WTC11 (cell line): ENCODE measurements around the gene CD209. TPM values are rescaled to one million over a fixed set of nuclear protein-coding genes. Genes with fewer than 3 reads are reported as not detected.

Experiments used
- ATAC-seq: fragments of 200-7000 bp; cut with Tn5 transposase; 2 replicates; pipeline ENCODE4 v1.10.0; 2021; ENCODE audit warnings: mild to moderate bottlenecking, moderate library complexity
- CTCF ChIA-PET: fragments of 300-600 bp; sonication (Branson Sonifier 250); formaldehyde crosslinking; loops from one replicate; lab custom pipeline; 2021; ENCODE audit warnings: antibody characterized with exemption; lab: Charles Lee
- POLR2A ChIA-PET: fragments of 350-600 bp; sonication (Branson Sonifier 250); formaldehyde crosslinking; loops from one replicate; lab custom pipeline; 2021; ENCODE audit warnings: antibody characterized with exemption; lab: Charles Lee
- DNase-seq: peaks from one replicate; pipeline ENCODE4 v3.0.0; 2021; ENCODE audit warnings: low spot score
- H3K27ac Mint-ChIP-seq: 2 replicates; pipeline ENCODE4 v1.8.0; 2021; ENCODE audit warnings: mixed read lengths
- H3K27me3 Mint-ChIP-seq: 2 replicates; pipeline ENCODE4 v1.8.0; 2021; ENCODE audit warnings: low read depth, mild to moderate bottlenecking, moderate library complexity, mixed read lengths
- H3K36me3 Mint-ChIP-seq: 2 replicates; pipeline ENCODE4 v1.8.0; 2021; ENCODE audit warnings: mixed read lengths
- H3K4me1 Mint-ChIP-seq: 2 replicates; pipeline ENCODE4 v1.8.0; 2022; ENCODE audit warnings: mixed read lengths
- H3K4me3 Mint-ChIP-seq: 2 replicates; pipeline ENCODE4 v1.8.0; 2021; ENCODE audit warnings: mild to moderate bottlenecking, moderate library complexity, mixed read lengths
- H3K9me3 Mint-ChIP-seq: 2 replicates; pipeline ENCODE4 v1.8.0; 2021; ENCODE audit warnings: mixed read lengths
- CBFB ChIP-seq: sonication (generic); formaldehyde crosslinking; IDR thresholded peaks from 2 replicates; pipeline ENCODE4 v1.8.1; 2022; ENCODE audit warnings: mild to moderate bottlenecking, low read depth, missing genetic modification reagents
- EMX1 ChIP-seq: fragments of 250-450 bp; sonication (Bioruptor Pico); IDR thresholded peaks from 2 replicates; pipeline ENCODE4 v1.8.0; 2021; ENCODE audit warnings: mild to moderate bottlenecking
- FOXJ3 ChIP-seq: sonication (generic); formaldehyde crosslinking; IDR thresholded peaks from 2 replicates; pipeline ENCODE4 v1.9.0; 2021; ENCODE audit warnings: missing genetic modification reagents, mild to moderate bottlenecking, borderline replicate concordance
- FOXP1 ChIP-seq: sonication (generic); formaldehyde crosslinking; IDR thresholded peaks from 2 replicates; pipeline ENCODE4 v1.8.0; 2022; ENCODE audit warnings: missing genetic modification reagents, mild to moderate bottlenecking, moderate library complexity, borderline replicate concordance
- GTF2I ChIP-seq: fragments of 250-450 bp; sonication (Bioruptor Pico); conservative IDR thresholded peaks from 2 replicates; pipeline ENCODE4 v1.4.0; 2021; ENCODE audit warnings: mild to moderate bottlenecking
- IRF2 ChIP-seq: sonication (generic); formaldehyde crosslinking; IDR thresholded peaks from 2 replicates; pipeline ENCODE4 v1.8.0; 2022; ENCODE audit warnings: low read depth, missing genetic modification reagents, borderline replicate concordance
- KAT7 ChIP-seq: sonication (generic); formaldehyde crosslinking; IDR thresholded peaks from 2 replicates; pipeline ENCODE4 v1.8.1; 2023; ENCODE audit warnings: missing genetic modification reagents, mild to moderate bottlenecking, borderline replicate concordance
- MYBL2 ChIP-seq: sonication (generic); formaldehyde crosslinking; IDR thresholded peaks from 2 replicates; pipeline ENCODE4 v1.8.1; 2023; ENCODE audit warnings: mild to moderate bottlenecking, moderate library complexity, missing genetic modification reagents
- NFATC4 ChIP-seq: fragments of 250-450 bp; sonication (Bioruptor Pico); IDR thresholded peaks from 2 replicates; pipeline ENCODE4 v1.9.0; 2021; ENCODE audit warnings: mild to moderate bottlenecking
- NFYB ChIP-seq: sonication (generic); formaldehyde crosslinking; conservative IDR thresholded peaks from 2 replicates; pipeline ENCODE4 v1.8.0; 2022; ENCODE audit warnings: low read depth, missing genetic modification reagents
- NR3C1 ChIP-seq: sonication (generic); formaldehyde crosslinking; conservative IDR thresholded peaks from 2 replicates; pipeline ENCODE4 v1.8.1; 2023; ENCODE audit warnings: low read depth, mild to moderate bottlenecking, missing genetic modification reagents
- PRRX2 ChIP-seq: fragments of 250-450 bp; sonication (Bioruptor Pico); IDR thresholded peaks from 2 replicates; pipeline ENCODE4 v1.8.0; 2021; ENCODE audit warnings: mild to moderate bottlenecking
- TEAD1 ChIP-seq: sonication (generic); formaldehyde crosslinking; IDR thresholded peaks from 2 replicates; pipeline ENCODE4 v1.8.0; 2022; ENCODE audit warnings: mild to moderate bottlenecking, missing genetic modification reagents
- ZNF219 ChIP-seq: sonication (generic); formaldehyde crosslinking; IDR thresholded peaks from 2 replicates; pipeline ENCODE4 v1.8.0; 2023; ENCODE audit warnings: missing genetic modification reagents, mild to moderate bottlenecking, borderline replicate concordance
- ZNF232 ChIP-seq: sonication (generic); formaldehyde crosslinking; IDR thresholded peaks from 2 replicates; pipeline ENCODE4 v1.8.0; 2022; ENCODE audit warnings: mild to moderate bottlenecking, missing genetic modification reagents
- ZNF281 ChIP-seq: sonication (generic); formaldehyde crosslinking; IDR thresholded peaks from 2 replicates; pipeline ENCODE4 v1.8.0; 2023; ENCODE audit warnings: mild to moderate bottlenecking, missing genetic modification reagents
- total RNA-seq: library from RNA; stranded (reverse); gene quantifications from 3 replicates; pipeline ENCODE4 v1.2.3, GENCODE V29; 2021
- TF ChIP-seq, protein P1 (sequence below): fragments of 200-600 bp; IDR thresholded peaks from 2 replicates; pipeline ENCODE4 v1.8.0; 2022; ENCODE audit warnings: antibody characterized with exemption
- TF ChIP-seq, protein P2 (sequence below): sonication (generic); formaldehyde crosslinking; IDR thresholded peaks from 2 replicates; pipeline ENCODE4 v1.8.1; 2023; ENCODE audit warnings: mild to moderate bottlenecking, missing genetic modification reagents, moderate library complexity

Gene CD209
- total RNA-seq, 1 experiment from 2014 or later: not detected

- H3K27ac Mint-ChIP-seq: no peak overlapping the region
- POLR2A ChIA-PET: no interaction called here
Observed at GRCh38 chr19:7731218-7731595, 16.1 kb downstream of the CD209 start.

GRCh38 chr19:7730286-7731217, 16.8 kb downstream of the CD209 start:
- no peaks in the 10 kb centered on the region for H3K36me3 Mint-ChIP-seq
- TF ChIP-seq MYBL2 (no peak), ZNF281 (no peak), FOXJ3 (no peak), TEAD1 (CRISPR knock-in tag) (no peak), NFYB (CRISPR knock-in tag) (no peak), EMX1 (CRISPR knock-in tag) (no peak), KAT7 (CRISPR knock-in tag) (no peak), ZNF219 (CRISPR knock-in tag) (no peak), ZNF232 (CRISPR knock-in tag) (no peak), GTF2I (no peak), NR3C1 (CRISPR knock-in tag) (no peak), PRRX2 (CRISPR knock-in tag) (no peak)
- TF ChIP-seq, protein P1, sequence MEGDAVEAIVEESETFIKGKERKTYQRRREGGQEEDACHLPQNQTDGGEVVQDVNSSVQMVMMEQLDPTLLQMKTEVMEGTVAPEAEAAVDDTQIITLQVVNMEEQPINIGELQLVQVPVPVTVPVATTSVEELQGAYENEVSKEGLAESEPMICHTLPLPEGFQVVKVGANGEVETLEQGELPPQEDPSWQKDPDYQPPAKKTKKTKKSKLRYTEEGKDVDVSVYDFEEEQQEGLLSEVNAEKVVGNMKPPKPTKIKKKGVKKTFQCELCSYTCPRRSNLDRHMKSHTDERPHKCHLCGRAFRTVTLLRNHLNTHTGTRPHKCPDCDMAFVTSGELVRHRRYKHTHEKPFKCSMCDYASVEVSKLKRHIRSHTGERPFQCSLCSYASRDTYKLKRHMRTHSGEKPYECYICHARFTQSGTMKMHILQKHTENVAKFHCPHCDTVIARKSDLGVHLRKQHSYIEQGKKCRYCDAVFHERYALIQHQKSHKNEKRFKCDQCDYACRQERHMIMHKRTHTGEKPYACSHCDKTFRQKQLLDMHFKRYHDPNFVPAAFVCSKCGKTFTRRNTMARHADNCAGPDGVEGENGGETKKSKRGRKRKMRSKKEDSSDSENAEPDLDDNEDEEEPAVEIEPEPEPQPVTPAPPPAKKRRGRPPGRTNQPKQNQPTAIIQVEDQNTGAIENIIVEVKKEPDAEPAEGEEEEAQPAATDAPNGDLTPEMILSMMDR: no peak
- TF ChIP-seq, protein P2, sequence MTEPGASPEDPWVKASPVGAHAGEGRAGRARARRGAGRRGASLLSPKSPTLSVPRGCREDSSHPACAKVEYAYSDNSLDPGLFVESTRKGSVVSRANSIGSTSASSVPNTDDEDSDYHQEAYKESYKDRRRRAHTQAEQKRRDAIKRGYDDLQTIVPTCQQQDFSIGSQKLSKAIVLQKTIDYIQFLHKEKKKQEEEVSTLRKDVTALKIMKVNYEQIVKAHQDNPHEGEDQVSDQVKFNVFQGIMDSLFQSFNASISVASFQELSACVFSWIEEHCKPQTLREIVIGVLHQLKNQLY (CRISPR knock-in tag): no peak
- peak overlapping the region; percentile 80 for H3K4me3 Mint-ChIP-seq
- peaks cover 84% of the 10 kb centered on the region for H3K27me3 Mint-ChIP-seq
- CTCF ChIA-PET: interaction anchor here (0.6 to 2.9 kb wide), 4 partner anchors 50 to 162 kb away, joined by 3 to 14 read pairs (median 4); partner anchors contain the start of gene TRAPPC5
- peak; percentile 35 for ATAC-seq
- no peak overlapping the region for H3K27ac Mint-ChIP-seq
- DNase-seq: peak; percentile 29
- H3K4me1 Mint-ChIP-seq: peaks cover 13% of the 10 kb centered on the region
- POLR2A ChIA-PET: no interaction called here
- no peaks in the 10 kb centered on the region for H3K9me3 Mint-ChIP-seq

More at GRCh38 chr19:7731218-7731595, 16.1 kb downstream of the CD209 start:
- DNase-seq: no peak
- peaks cover 13% of the 10 kb centered on the region for H3K4me1 Mint-ChIP-seq
- peak overlapping the region; percentile 32; the same call in 1 of the 2 replicates for H3K4me3 Mint-ChIP-seq
- no peak for TF ChIP-seq CBFB
- no peak for TF ChIP-seq NFATC4 (CRISPR knock-in tag)
- no peak for TF ChIP-seq PRRX2 (CRISPR knock-in tag)
- no peak; the same call in 1 of the 2 replicates for TF ChIP-seq FOXP1
- TF ChIP-seq IRF2 (CRISPR knock-in tag): no peak
- no peak for ATAC-seq
- H3K36me3 Mint-ChIP-seq: no peaks in the 10 kb centered on the region
- H3K27me3 Mint-ChIP-seq: peaks cover 84% of the 10 kb centered on the region
- H3K9me3 Mint-ChIP-seq: no peaks in the 10 kb centered on the region
- CTCF ChIA-PET: interaction anchor here (1.8 to 2.9 kb wide), 2 partner anchors 50 to 68 kb away, joined by 6 to 14 read pairs; partner anchors contain the start of gene TRAPPC5
